Calu3 (cell line): ENCODE results near the gene RPS15. TPM values are rescaled to one million over a fixed set of nuclear protein-coding genes. Genes with fewer than 3 reads are reported as not detected.

Source experiments
- BruUV-seq: library from RNA; stranded (reverse); fragments of 400-500 nt; replicated peaks from 2 replicates; lab custom pipeline; 2021; lab: Mats Ljungman, UMichigan
- CTCF ChIA-PET: fragments of 300-600 bp; sonication (Branson Sonifier 250); formaldehyde crosslinking; loops from one replicate; lab custom pipeline; 2022; ENCODE audit warnings: antibody characterized with exemption; lab: Charles Lee
- DNase-seq: peaks from one replicate; pipeline ENCODE4 v3.0.0; 2022
- H3K27ac Mint-ChIP-seq: one replicate; pipeline ENCODE4 v1.8.0; 2022; ENCODE audit warnings: mixed read lengths; ENCODE audit not compliant: unreplicated experiment
- H3K27me3 Mint-ChIP-seq: one replicate; pipeline ENCODE4 v1.8.0; 2022; ENCODE audit warnings: mixed read lengths; ENCODE audit not compliant: unreplicated experiment
- H3K36me3 Mint-ChIP-seq: one replicate; pipeline ENCODE4 v1.8.0; 2022; ENCODE audit warnings: mild to moderate bottlenecking, moderate library complexity, mixed read lengths; ENCODE audit not compliant: insufficient read depth, unreplicated experiment
- H3K4me1 Mint-ChIP-seq: one replicate; pipeline ENCODE4 v1.8.0; 2022; ENCODE audit warnings: mild to moderate bottlenecking, low read depth, mixed read lengths; ENCODE audit not compliant: unreplicated experiment
- H3K4me3 Mint-ChIP-seq: one replicate; pipeline ENCODE4 v1.8.0; 2022; ENCODE audit warnings: mild to moderate bottlenecking, low read depth, moderate library complexity, mixed read lengths; ENCODE audit not compliant: unreplicated experiment
- H3K9me3 Mint-ChIP-seq: one replicate; pipeline ENCODE4 v1.8.0; 2022; ENCODE audit warnings: low read depth, mixed read lengths; ENCODE audit not compliant: unreplicated experiment
- intact Hi-C: fragments of 100-400 bp; cut with micrococcal nuclease; formaldehyde crosslinking; loops from one replicate; pipeline ENCODE4 v1.10.0; 2022; ENCODE audit not compliant: unreplicated experiment
- total RNA-seq: library from RNA; stranded (reverse); gene quantifications from 2 replicates; pipeline ENCODE4 v1.2.3, GENCODE V29; 2022
- TF ChIP-seq, protein P1 (sequence below): fragments of 200-600 bp; IDR thresholded peaks from one replicate; pipeline ENCODE4 v1.8.0; 2022; ENCODE audit warnings: antibody characterized with exemption; ENCODE audit not compliant: unreplicated experiment

RPS15 gene
- total RNA-seq, 1 experiment from 2014 or later = 628 TPM

DNA sequence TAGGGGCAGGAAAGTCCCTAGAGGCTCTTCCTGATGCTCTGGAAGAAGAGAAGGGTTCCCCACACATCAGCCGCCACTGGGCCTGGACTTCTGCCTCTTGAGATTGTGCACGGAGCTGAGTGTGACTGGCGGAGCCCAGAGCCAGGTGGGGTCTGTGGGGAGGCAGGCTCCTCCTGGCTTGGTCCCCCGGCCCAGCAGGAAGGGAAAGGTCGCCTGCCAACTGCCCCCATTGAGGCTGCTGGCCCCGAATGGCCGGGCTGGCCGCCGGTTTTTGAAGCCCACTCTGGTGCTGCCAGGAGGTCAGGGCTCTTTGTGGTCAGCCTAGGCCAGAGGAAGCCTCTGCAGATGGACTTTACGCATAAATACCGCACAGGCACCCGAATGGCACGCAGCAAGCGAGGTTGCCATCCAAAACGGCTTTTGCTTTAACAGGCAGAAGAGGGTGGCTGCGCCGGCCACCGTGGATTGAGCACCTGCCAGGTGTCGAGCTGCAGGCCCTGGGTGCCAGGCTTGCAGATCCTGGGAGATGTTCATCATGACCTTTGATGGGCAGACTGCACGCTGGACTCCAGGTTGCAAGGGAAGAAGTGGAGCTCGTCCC, 25.8 kb upstream of the RPS15 start:
- CTCF ChIA-PET = no interaction called here
- Mint-ChIP-seq H3K27ac (no peak overlapping the region), H3K4me3 (no peak overlapping the region), H3K9me3 (no peaks in the 10 kb centered on the region), H3K27me3 (no peaks in the 10 kb centered on the region), H3K4me1 (peaks cover 26% of the 10 kb centered on the region), H3K36me3 (peaks cover 53% of the 10 kb centered on the region)
- intact Hi-C loops = no loop called here
- DNase-seq = no peak
- TF ChIP-seq, protein P1, sequence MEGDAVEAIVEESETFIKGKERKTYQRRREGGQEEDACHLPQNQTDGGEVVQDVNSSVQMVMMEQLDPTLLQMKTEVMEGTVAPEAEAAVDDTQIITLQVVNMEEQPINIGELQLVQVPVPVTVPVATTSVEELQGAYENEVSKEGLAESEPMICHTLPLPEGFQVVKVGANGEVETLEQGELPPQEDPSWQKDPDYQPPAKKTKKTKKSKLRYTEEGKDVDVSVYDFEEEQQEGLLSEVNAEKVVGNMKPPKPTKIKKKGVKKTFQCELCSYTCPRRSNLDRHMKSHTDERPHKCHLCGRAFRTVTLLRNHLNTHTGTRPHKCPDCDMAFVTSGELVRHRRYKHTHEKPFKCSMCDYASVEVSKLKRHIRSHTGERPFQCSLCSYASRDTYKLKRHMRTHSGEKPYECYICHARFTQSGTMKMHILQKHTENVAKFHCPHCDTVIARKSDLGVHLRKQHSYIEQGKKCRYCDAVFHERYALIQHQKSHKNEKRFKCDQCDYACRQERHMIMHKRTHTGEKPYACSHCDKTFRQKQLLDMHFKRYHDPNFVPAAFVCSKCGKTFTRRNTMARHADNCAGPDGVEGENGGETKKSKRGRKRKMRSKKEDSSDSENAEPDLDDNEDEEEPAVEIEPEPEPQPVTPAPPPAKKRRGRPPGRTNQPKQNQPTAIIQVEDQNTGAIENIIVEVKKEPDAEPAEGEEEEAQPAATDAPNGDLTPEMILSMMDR = no peak
- BruUV-seq = no TSS peak

GRCh38 chr19:1412995-1413800, 25.0 kb upstream of the RPS15 start:
- no TSS peak for BruUV-seq
- intact Hi-C loops = no loop called here
- TF ChIP-seq, protein P1 = no peak
- Mint-ChIP-seq H3K36me3 (peaks cover 57% of the 10 kb centered on the region), H3K27ac (no peak overlapping the region), H3K4me1 (peaks cover 26% of the 10 kb centered on the region), H3K27me3 (no peaks in the 10 kb centered on the region), H3K9me3 (no peaks in the 10 kb centered on the region), H3K4me3 (no peak overlapping the region)
- CTCF ChIA-PET = no interaction called here
- DNase-seq = no peak

GRCh38 chr19:1416014-1416841, 22.0 kb upstream of the RPS15 start:
- peak overlapping the region; percentile 56 for H3K4me3 Mint-ChIP-seq
- no peaks in the 10 kb centered on the region for H3K27me3 Mint-ChIP-seq
- TF ChIP-seq, protein P1 = no peak
- intact Hi-C loops = no loop called here
- no peaks in the 10 kb centered on the region for H3K9me3 Mint-ChIP-seq
- H3K27ac Mint-ChIP-seq = peak overlapping the region; percentile 66
- CTCF ChIA-PET = no interaction called here
- H3K36me3 Mint-ChIP-seq = peaks cover 42% of the 10 kb centered on the region
- peaks cover 5% of the 10 kb centered on the region for H3K4me1 Mint-ChIP-seq
- no TSS peak for BruUV-seq
- no peak for DNase-seq

DNA sequence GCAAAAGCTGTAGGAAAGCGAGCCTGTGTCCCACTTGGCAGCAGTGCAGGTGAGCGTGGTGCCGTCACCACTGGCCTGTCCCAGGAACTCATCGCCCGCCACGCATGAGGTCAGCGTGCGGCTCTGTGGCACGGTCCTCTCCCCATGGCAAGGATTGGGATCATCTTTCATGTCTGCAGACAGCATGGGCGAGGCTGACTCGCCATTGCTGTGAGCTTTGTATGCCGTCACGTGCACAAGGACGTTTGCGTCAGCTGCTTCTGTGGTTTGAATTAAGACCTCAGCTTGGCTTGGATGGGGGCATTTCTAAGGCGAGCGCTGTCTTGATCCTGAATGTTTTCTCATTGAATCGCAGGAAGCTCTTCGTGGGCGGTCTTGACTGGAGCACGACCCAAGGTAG, 21.1 kb upstream of the RPS15 start:
- intact Hi-C loops = no loop called here
- DNase-seq = no peak
- peaks cover 42% of the 10 kb centered on the region for H3K36me3 Mint-ChIP-seq
- H3K4me1 Mint-ChIP-seq = no peaks in the 10 kb centered on the region
- no TSS peak for BruUV-seq
- CTCF ChIA-PET = no interaction called here
- H3K27ac Mint-ChIP-seq = no peak overlapping the region
- H3K9me3 Mint-ChIP-seq = no peaks in the 10 kb centered on the region
- TF ChIP-seq, protein P1 = no peak
- no peak overlapping the region for H3K4me3 Mint-ChIP-seq
- H3K27me3 Mint-ChIP-seq = no peaks in the 10 kb centered on the region
